Spleen (tissue), 7 donors: ENCODE results near the gene DIO1.

Experiments
- CTCF ChIP-seq, 11 experiments: fragments of 200-600 bp in 7 of 11; fragments of 450-650 bp in 4 of 11; sonication (generic) in 4 of 11; IDR thresholded peaks in 8 of 11; conservative IDR thresholded peaks in 3 of 11; 1 replicate in 7 of 11; 2 replicates in 4 of 11; pipeline versions ENCODE4 v1.4.0 to v1.8.0; 2016 to 2021; ENCODE audit warnings: antibody characterized with exemption in 11 of 11, inconsistent platforms in 4 of 11, mild to moderate bottlenecking in 1 of 11
- POLR2A ChIP-seq, 3 donors: fragments of 450-650 bp; IDR thresholded peaks; one replicate each; pipeline ENCODE4 v1.5.1; 2017; ENCODE audit warnings: antibody characterized with exemption in 3 of 3, mild to moderate bottlenecking in 1 of 3
- POLR2AphosphoS5 ChIP-seq, 3 donors: sonication (generic); formaldehyde crosslinking; IDR thresholded peaks; one replicate each; pipeline ENCODE4 v1.5.1; 2017; ENCODE audit warnings: antibody characterized with exemption in 3 of 3
- donor health status: DM: no; HTN: no; CAD: no; lungs with moderate emphysema.
- donor health status: DM: no; HTN: no; CAD: no.
- donor health status: DM: no; HTN: no; CAD: no.

- TF ChIP-seq CTCF (IDR thresholded peaks at IDR 0.05 in 8 of 11, conservative IDR thresholded peaks at IDR 0.05 in 3 of 11) = no peak
- TF ChIP-seq POLR2AphosphoS5 (IDR thresholded peaks at IDR 0.05) = no peak
- TF ChIP-seq POLR2A (IDR thresholded peaks at IDR 0.05) = no peak
Observed at GRCh38 chr1:53895421-53895820, 1.4 kb downstream of the DIO1 start.
